PC-3 (cell line): ENCODE measurements around the gene CFAP65. TPM values are rescaled to one million over a fixed set of nuclear protein-coding genes. Genes with fewer than 3 reads are reported as not detected.

Experiments used
- ATAC-seq: fragments of 200-7000 bp; cut with Tn5 transposase; 2 replicates; pipeline ENCODE4 v1.9.1; 2020; ENCODE audit warnings: mild to moderate bottlenecking, moderate library complexity
- BruUV-seq: library from RNA; stranded (reverse); fragments of 400-500 nt; replicated peaks from 2 replicates; lab custom pipeline; 2021; lab: Mats Ljungman, UMichigan
- CTCF ChIA-PET: fragments of 300-600 bp; sonication (Branson Sonifier 250); formaldehyde crosslinking; loops from one replicate; lab custom pipeline; 2022; ENCODE audit warnings: antibody characterized with exemption; lab: Charles Lee
- POLR2A ChIA-PET: fragments of 300-600 bp; sonication (Branson Sonifier 250); formaldehyde crosslinking; loops from one replicate; lab custom pipeline; 2022; ENCODE audit warnings: antibody characterized with exemption; ENCODE audit not compliant: unreplicated experiment; lab: Charles Lee
- DNase-seq: peaks from one replicate; pipeline ENCODE4 v3.0.0-alpha.2; 2015
- H2AFZ ChIP-seq: fragments of 300-600 bp; sonication (generic); 2 replicates; pipeline ENCODE4 v1.6.0; 2016; ENCODE audit warnings: antibody characterized with exemption, low read length
- H3F3A ChIP-seq: fragments of 300-600 bp; sonication (generic); one replicate; pipeline ENCODE4 v1.6.0; 2017; ENCODE audit warnings: antibody characterized with exemption, low read length, control low read depth, mild to moderate bottlenecking; ENCODE audit not compliant: unreplicated experiment
- H3K27ac ChIP-seq: fragments of 300-600 bp; sonication (generic); 2 replicates; pipeline ENCODE4 v1.5.1; 2016; ENCODE audit warnings: mild to moderate bottlenecking, low read length
- H3K27me3 ChIP-seq: fragments of 300-600 bp; sonication (generic); 2 replicates; pipeline ENCODE4 v1.6.1; 2016; ENCODE audit warnings: low read length, mixed read lengths
- H3K36me3 ChIP-seq: fragments of 300-600 bp; sonication (generic); 2 replicates; pipeline ENCODE4 v1.6.1; 2016; ENCODE audit warnings: low read depth, mixed run types, low read length, mixed read lengths
- H3K4me1 ChIP-seq: fragments of 300-600 bp; sonication (generic); 2 replicates; pipeline ENCODE4 v1.5.1; 2016; ENCODE audit warnings: low read length; ENCODE audit not compliant: insufficient read depth
- H3K4me2 ChIP-seq: fragments of 300-600 bp; sonication (generic); 2 replicates; pipeline ENCODE4 v1.6.0; 2016; ENCODE audit warnings: low read length
- H3K4me3 ChIP-seq: fragments of 300-600 bp; sonication (generic); 2 replicates; pipeline ENCODE4 v1.5.1; 2016; ENCODE audit warnings: mild to moderate bottlenecking, low read length, mixed read lengths
- H3K79me2 ChIP-seq: fragments of 300-600 bp; sonication (generic); 2 replicates; pipeline ENCODE4 v1.6.1; 2017; ENCODE audit warnings: low read length, mixed read lengths
- H3K9ac ChIP-seq: fragments of 300-600 bp; sonication (generic); 2 replicates; pipeline ENCODE4 v1.6.0; 2016; ENCODE audit warnings: mild to moderate bottlenecking, low read length
- H3K9me2 ChIP-seq: fragments of 300-600 bp; sonication (generic); replicated peaks from 2 replicates; pipeline ENCODE4 v1.6.1; 2016; ENCODE audit warnings: mixed run types, low read length, mixed read lengths
- H3K9me3 ChIP-seq: fragments of 300-600 bp; sonication (generic); 2 replicates; pipeline ENCODE4 v1.6.1; 2016; ENCODE audit warnings: low read length, mixed read lengths
- H4K20me1 ChIP-seq: fragments of 300-600 bp; sonication (generic); 2 replicates; pipeline ENCODE4 v1.6.1; 2016; ENCODE audit warnings: low read length, mixed read lengths
- CTCF ChIP-seq: fragments of 300-600 bp; sonication (generic); conservative IDR thresholded peaks from 2 replicates; pipeline ENCODE4 v1.5.1; 2017; ENCODE audit warnings: antibody characterized with exemption, low read depth, mild to moderate bottlenecking, low read length
- EZH2 ChIP-seq: fragments of 300-600 bp; sonication (generic); IDR thresholded peaks from one replicate; pipeline ENCODE4 v1.6.1; 2017; ENCODE audit warnings: antibody characterized with exemption, mild to moderate bottlenecking, low read length; ENCODE audit not compliant: unreplicated experiment
- EZH2phosphoT487 ChIP-seq: fragments of 300-600 bp; sonication (generic); IDR thresholded peaks from 2 replicates; pipeline ENCODE4 v1.6.1; 2018; ENCODE audit warnings: mild to moderate bottlenecking, antibody characterized with exemption, low read length, borderline replicate concordance
- intact Hi-C: fragments of 100-400 bp; cut with micrococcal nuclease; formaldehyde crosslinking; loops from 2 replicates; pipeline ENCODE4 v1.9.0; 2023
- total RNA-seq: library from RNA; depleted of rRNA; stranded (reverse); fragments of >200 nt; gene quantifications from 2 replicates; pipeline ENCODE4 v1.2.3, GENCODE V29; 2014

CFAP65 gene
- total RNA-seq, 1 experiment from 2014 or later: 0.18 TPM

DNA sequence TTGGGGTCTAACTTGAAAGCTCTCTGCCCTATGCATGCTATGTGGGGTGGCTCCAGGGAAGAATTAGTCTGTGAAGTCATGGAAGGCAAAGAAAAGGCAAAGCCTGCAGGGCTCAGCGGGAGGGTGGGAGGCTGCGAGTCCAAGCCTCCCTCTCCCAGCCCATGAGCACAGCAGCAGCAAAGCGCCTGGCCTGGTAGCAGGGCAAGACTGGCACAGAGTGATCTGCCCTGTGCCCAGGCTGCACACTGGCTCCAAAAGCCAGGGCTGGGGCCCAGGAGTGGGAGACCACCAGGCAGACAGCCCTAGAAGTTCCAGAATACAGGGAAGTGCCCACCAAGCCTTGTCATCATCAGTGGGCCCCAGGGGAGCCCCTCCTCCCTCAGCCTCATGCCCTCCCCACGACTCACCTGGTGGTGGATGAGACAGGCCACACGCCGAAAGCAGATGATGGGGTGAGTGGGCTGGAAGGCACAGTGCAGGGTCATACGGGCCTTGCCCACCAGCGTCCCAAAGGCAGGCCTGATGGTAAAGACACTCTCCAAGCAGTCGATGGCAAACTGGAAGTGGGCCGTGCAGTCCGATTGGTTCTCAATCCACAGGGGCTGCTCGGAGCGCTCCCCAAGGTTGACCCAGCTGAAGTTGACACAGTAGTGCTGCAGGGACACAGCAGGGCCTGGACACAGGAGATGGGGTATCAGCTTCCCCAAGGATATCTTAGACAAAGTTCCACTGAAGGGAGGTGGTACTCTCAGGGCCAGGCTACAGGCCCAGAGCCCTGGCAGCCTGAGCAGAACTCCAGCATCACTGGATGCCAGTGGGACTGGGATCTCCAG, 12.1 kb downstream of the CFAP65 start:
- ChIA-PET CTCF (interaction anchor here (0.6 to 1.3 kb wide), 14 partner anchors 11 to 285 kb away, joined by 3 to 29 read pairs (median 4); partner anchors contain the start of gene IHH), POLR2A (no interaction called here)
- Histone ChIP-seq H3K9ac (no peak overlapping the region), H3K9me2 (no peaks in the 10 kb centered on the region), H3K4me1 (no peaks in the 10 kb centered on the region), H3K36me3 (no peaks in the 10 kb centered on the region), H3K4me3 (no peak overlapping the region), H2AFZ (no peak overlapping the region), H4K20me1 (no peaks in the 10 kb centered on the region), H3K27ac (no peak overlapping the region), H3K9me3 (no peaks in the 10 kb centered on the region), H3K27me3 (no peaks in the 10 kb centered on the region), H3F3A (no peaks in the 10 kb centered on the region), H3K79me2 (no peaks in the 10 kb centered on the region), H3K4me2 (no peak overlapping the region)
- DNase-seq (no peak), ATAC-seq (no peak)
- intact Hi-C loops: loop anchor here (1.0 to 5.0 kb wide), 3 partner anchors 33 to 126 kb away; partner anchors contain the start of gene IHH
- BruUV-seq: no TSS peak
- TF ChIP-seq EZH2phosphoT487: no peak
- no peak for TF ChIP-seq CTCF
- no peak for TF ChIP-seq EZH2

GRCh38 chr2:219028141-219028540, 13.2 kb downstream of the CFAP65 start:
- Histone ChIP-seq H3K9me2 (no peaks in the 10 kb centered on the region), H3F3A (no peaks in the 10 kb centered on the region), H3K9ac (no peak overlapping the region), H4K20me1 (no peaks in the 10 kb centered on the region), H3K36me3 (no peaks in the 10 kb centered on the region), H3K79me2 (no peaks in the 10 kb centered on the region), H3K4me1 (no peaks in the 10 kb centered on the region), H3K27me3 (no peaks in the 10 kb centered on the region), H3K4me3 (no peak overlapping the region), H2AFZ (no peak overlapping the region), H3K9me3 (no peaks in the 10 kb centered on the region), H3K27ac (no peak overlapping the region), H3K4me2 (no peak overlapping the region)
- intact Hi-C loops: loop anchor here (5.0 kb wide), 1 partner anchor 34 kb away; the partner anchor contains the start of gene IHH
- TF ChIP-seq EZH2phosphoT487: no peak
- no peak for TF ChIP-seq CTCF
- no peak for TF ChIP-seq EZH2
- BruUV-seq: no TSS peak
- ChIA-PET POLR2A (no interaction called here), CTCF (no interaction called here)
- no peak for DNase-seq
- no peak for ATAC-seq
